Measurements from ENCODE around the gene CRABP2.

Gene CRABP2

GRCh38 chr1:156740237-156740740, 34.9 kb upstream of the CRABP2 start:
- no peak for TF ChIP-seq CTCF (conservative IDR thresholded peaks at IDR 0.05)
- H3K27ac ChIP-seq = peak overlapping the region; percentile 84

- TF ChIP-seq CTCF (conservative IDR thresholded peaks at IDR 0.05) = no peak
Measured at GRCh38 chr1:156738916-156739315, 33.5 kb upstream of the CRABP2 start.

GRCh38 chr1:156738407-156738806, 33.0 kb upstream of the CRABP2 start:
- no peak overlapping the region for H3K27ac ChIP-seq

More at GRCh38 chr1:156738916-156739315, 33.5 kb upstream of the CRABP2 start:
- no peak overlapping the region for H3K27ac ChIP-seq

GRCh38 chr1:156733989-156734584, 28.7 kb upstream of the CRABP2 start:
- H3K27ac ChIP-seq = no peak overlapping the region
- no peak for TF ChIP-seq CTCF (conservative IDR thresholded peaks at IDR 0.05)

More at GRCh38 chr1:156738407-156738806, 33.0 kb upstream of the CRABP2 start:
- TF ChIP-seq CTCF (conservative IDR thresholded peaks at IDR 0.05) = no peak

GRCh38 chr1:156728599-156729462, 23.4 kb upstream of the CRABP2 start, which contains the start of gene ISG20L2:
ISG20L2 (minus strand) TSS chr1:156728766; CDS start chr1:156727652, 1,114 bp downstream.
- TF ChIP-seq CTCF (conservative IDR thresholded peaks at IDR 0.05) = no peak
- H3K27ac ChIP-seq = peak within 1 kb of the TSS; percentile 91

GRCh38 chr1:156727926-156728598, 22.7 kb upstream of the CRABP2 start, which contains the start of gene METTL25B:
METTL25B (plus strand) TSS chr1:156728469; CDS start chr1:156729105, 636 bp downstream.
- H3K27ac ChIP-seq = peak within 1 kb of the TSS; percentile 91
- TF ChIP-seq CTCF (conservative IDR thresholded peaks at IDR 0.05) = no peak

GRCh38 chr1:156727492-156727891, 22.1 kb upstream of the CRABP2 start:
- peak overlapping the region; percentile 91 for H3K27ac ChIP-seq

More at GRCh38 chr1:156727492-156727891, 22.1 kb upstream of the CRABP2 start:
- no peak for TF ChIP-seq CTCF (conservative IDR thresholded peaks at IDR 0.05)

All from VCaP (cell line).